Activated CD4-positive, alpha-beta memory T cell treated with anti-CD3 and anti-CD28 coated beads, Interleukin-2, amount 10 ng/mL, durations not matched to agents 7 days and 5 days (primary cell): ENCODE data around the gene SERPING1. TPM values are rescaled to one million over a fixed set of nuclear protein-coding genes. Genes with fewer than 3 reads are reported as not detected.

Experiments
- CTCF ChIA-PET: fragments of 350-600 bp; sonication (Branson Sonifier 250); formaldehyde crosslinking; loops from one replicate; lab custom pipeline; 2021; ENCODE audit warnings: antibody characterized with exemption, inconsistent platforms; lab: Charles Lee
- POLR2A ChIA-PET: fragments of 350-600 bp; sonication (Branson Sonifier 250); formaldehyde crosslinking; loops from one replicate; lab custom pipeline; 2021; ENCODE audit warnings: antibody characterized with exemption; lab: Charles Lee
- DNase-seq: peaks from one replicate; pipeline ENCODE4 v3.0.0-alpha.2; 2020
- H3K27ac Mint-ChIP-seq: one replicate; pipeline ENCODE4 v1.8.0; 2021; ENCODE audit warnings: mild to moderate bottlenecking, mixed read lengths
- H3K27me3 Mint-ChIP-seq: one replicate; pipeline ENCODE4 v1.8.0; 2021; ENCODE audit warnings: mixed read lengths
- H3K36me3 Mint-ChIP-seq: one replicate; pipeline ENCODE4 v1.8.0; 2021; ENCODE audit warnings: low read depth, mixed read lengths
- H3K4me1 Mint-ChIP-seq: one replicate; pipeline ENCODE4 v1.8.0; 2021; ENCODE audit warnings: mixed read lengths
- H3K4me3 Mint-ChIP-seq: one replicate; pipeline ENCODE4 v1.8.0; 2021; ENCODE audit warnings: mild to moderate bottlenecking, mixed read lengths
- H3K9me3 Mint-ChIP-seq: one replicate; pipeline ENCODE4 v1.8.0; 2021; ENCODE audit warnings: mixed read lengths
- total RNA-seq, 2 experiments: library from RNA; stranded (reverse); gene quantifications; one replicate each; pipeline ENCODE4 v1.2.3, GENCODE V29; 2021

SERPING1 gene
- total RNA-seq, 2 experiments from 2014 or later = 0.55 to 0.93 TPM

GRCh38 chr11:57663975-57664374 is 66.5 kb downstream of the SERPING1 start:
- Mint-ChIP-seq H3K27me3 (no peaks in the 10 kb centered on the region), H3K27ac (no peak overlapping the region), H3K36me3 (peaks cover 42% of the 10 kb centered on the region), H3K9me3 (no peaks in the 10 kb centered on the region), H3K4me3 (no peak overlapping the region), H3K4me1 (peaks cover 31% of the 10 kb centered on the region)
- no peak for DNase-seq
- CTCF ChIA-PET = no interaction called here
- POLR2A ChIA-PET = no interaction called here

Other genes starting within 250 kb of the SERPING1 start
- gene PRG3, start 216.5 kb upstream of the SERPING1 start, total RNA-seq = not detected
- under 1 TPM; 0.33 to 0.68 TPM for gene PRG2, start 207.0 kb upstream of the SERPING1 start, total RNA-seq
- 100 to 1,000 TPM in 1 of 2 experiments, 10 to 100 TPM in 1; 94.5 to 101 TPM for gene SLC43A3, start 170.6 kb upstream of the SERPING1 start, total RNA-seq
- under 1 TPM; 0.35 to 0.50 TPM for gene RTN4RL2, start 137.2 kb upstream of the SERPING1 start, total RNA-seq
- 10 to 100 TPM; 29.9 to 31.7 TPM for gene SLC43A1, start 82.0 kb upstream of the SERPING1 start, total RNA-seq
- 10 to 100 TPM; 82.4 to 86.1 TPM for gene TIMM10, start 66.9 kb upstream of the SERPING1 start, total RNA-seq
- not detected for gene SMTNL1, start 60.1 kb upstream of the SERPING1 start, total RNA-seq
- 100 to 1,000 TPM; 281 to 285 TPM for gene UBE2L6, start 30.0 kb upstream of the SERPING1 start, total RNA-seq
- gene YPEL4, start 52.2 kb downstream of the SERPING1 start, total RNA-seq = 1 to 10 TPM; 1.5 to 2.2 TPM
- 10 to 100 TPM; 14.8 to 17.5 TPM for gene CLP1, start 60.1 kb downstream of the SERPING1 start, total RNA-seq
- gene ZDHHC5, start 70.4 kb downstream of the SERPING1 start, total RNA-seq = 10 to 100 TPM; 77.6 to 86.6 TPM
- gene MED19, start 114.5 kb downstream of the SERPING1 start, total RNA-seq = 10 to 100 TPM; 13.9 to 14.1 TPM
- gene TMX2, start 114.9 kb downstream of the SERPING1 start, total RNA-seq = 10 to 100 TPM; 47.0 to 53.6 TPM
- 100 to 1,000 TPM; 148 to 162 TPM for gene SELENOH, start 143.8 kb downstream of the SERPING1 start, total RNA-seq
- gene BTBD18, start 154.1 kb downstream of the SERPING1 start, total RNA-seq = not detected
- 1 to 10 TPM; 2.4 to 4.5 TPM for gene CTNND1, start 164.1 kb downstream of the SERPING1 start, total RNA-seq